ENCODE measurements around the gene MYO1A.
"Not testable (repeated sequence)": the region's sequence is repeated elsewhere in the genome, so short reads cannot be mapped to it uniquely, and the experiment has no call there.

The MYO1A gene

DNA sequence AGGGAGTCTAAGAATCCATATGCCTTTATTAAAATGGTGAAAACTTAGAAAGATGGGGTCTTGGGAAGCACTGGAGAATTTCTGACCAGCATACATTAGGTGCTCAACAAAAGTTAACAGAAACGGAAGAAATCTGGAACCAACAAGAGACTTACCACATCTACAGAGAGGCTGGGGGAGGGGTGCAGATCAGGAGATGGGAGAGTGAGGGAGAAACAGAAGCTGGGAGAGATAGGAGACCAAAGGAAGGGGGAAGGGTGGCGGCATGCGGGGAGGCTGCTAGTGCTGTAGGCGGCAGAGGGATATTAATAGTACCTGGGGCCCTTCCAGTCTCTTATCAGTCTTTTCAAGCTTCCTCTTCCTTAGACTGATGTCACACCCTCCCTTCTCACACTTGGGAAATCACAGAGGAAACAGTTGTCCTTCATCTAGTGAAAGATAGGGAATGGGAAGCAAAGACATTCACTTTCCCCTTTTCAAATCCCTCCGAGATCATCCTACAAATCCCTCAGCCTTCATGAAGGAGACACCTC, 61.7 kb downstream of the MYO1A start:
- DNase-seq (no peak), ATAC-seq (ENCODE audit: insufficient read depth, low read depth) (no peak)
- H3K4me2 ChIP-seq (ENCODE audit: insufficient read depth, low read length), result no peak overlapping the region
- no peak overlapping the region for H2AFZ ChIP-seq (ENCODE audit: low read depth, low read length)
- H3K4me1 ChIP-seq (ENCODE audit: insufficient read depth, low read length), result peaks cover 8% of the 10 kb centered on the region
- H3K9ac ChIP-seq (ENCODE audit: low read depth, low read length), result no peak overlapping the region
- TF ChIP-seq, protein P1, sequence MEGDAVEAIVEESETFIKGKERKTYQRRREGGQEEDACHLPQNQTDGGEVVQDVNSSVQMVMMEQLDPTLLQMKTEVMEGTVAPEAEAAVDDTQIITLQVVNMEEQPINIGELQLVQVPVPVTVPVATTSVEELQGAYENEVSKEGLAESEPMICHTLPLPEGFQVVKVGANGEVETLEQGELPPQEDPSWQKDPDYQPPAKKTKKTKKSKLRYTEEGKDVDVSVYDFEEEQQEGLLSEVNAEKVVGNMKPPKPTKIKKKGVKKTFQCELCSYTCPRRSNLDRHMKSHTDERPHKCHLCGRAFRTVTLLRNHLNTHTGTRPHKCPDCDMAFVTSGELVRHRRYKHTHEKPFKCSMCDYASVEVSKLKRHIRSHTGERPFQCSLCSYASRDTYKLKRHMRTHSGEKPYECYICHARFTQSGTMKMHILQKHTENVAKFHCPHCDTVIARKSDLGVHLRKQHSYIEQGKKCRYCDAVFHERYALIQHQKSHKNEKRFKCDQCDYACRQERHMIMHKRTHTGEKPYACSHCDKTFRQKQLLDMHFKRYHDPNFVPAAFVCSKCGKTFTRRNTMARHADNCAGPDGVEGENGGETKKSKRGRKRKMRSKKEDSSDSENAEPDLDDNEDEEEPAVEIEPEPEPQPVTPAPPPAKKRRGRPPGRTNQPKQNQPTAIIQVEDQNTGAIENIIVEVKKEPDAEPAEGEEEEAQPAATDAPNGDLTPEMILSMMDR (IDR thresholded peaks at IDR 0.05; ENCODE audit: borderline replicate concordance, extremely low read depth, low read length, poor library complexity, severe bottlenecking), result no peak
- TF ChIP-seq EZH2 (IDR thresholded peaks at IDR 0.05; ENCODE audit: borderline replicate concordance, low read depth, low read length, severe bottlenecking), result no peak
- H3K27me3 ChIP-seq (ENCODE audit: insufficient read depth, low read length, poor library complexity), result no peaks in the 10 kb centered on the region
- H3K36me3 ChIP-seq (ENCODE audit: insufficient read depth, low read length), result no peaks in the 10 kb centered on the region
- H3K4me3 ChIP-seq (ENCODE audit: low read depth in 1 of 2, low read length in 2 of 2), result no peak overlapping the region
- no peaks in the 10 kb centered on the region for H3K9me3 ChIP-seq (ENCODE audit: insufficient read depth, low read length, severe bottlenecking)
- no peaks in the 10 kb centered on the region for H3K79me2 ChIP-seq (ENCODE audit: insufficient read depth, low read length)
- no peaks in the 10 kb centered on the region for H4K20me1 ChIP-seq (ENCODE audit: insufficient read depth, low read length)
- H3K27ac ChIP-seq (ENCODE audit: low read length), result no peak overlapping the region

DNA sequence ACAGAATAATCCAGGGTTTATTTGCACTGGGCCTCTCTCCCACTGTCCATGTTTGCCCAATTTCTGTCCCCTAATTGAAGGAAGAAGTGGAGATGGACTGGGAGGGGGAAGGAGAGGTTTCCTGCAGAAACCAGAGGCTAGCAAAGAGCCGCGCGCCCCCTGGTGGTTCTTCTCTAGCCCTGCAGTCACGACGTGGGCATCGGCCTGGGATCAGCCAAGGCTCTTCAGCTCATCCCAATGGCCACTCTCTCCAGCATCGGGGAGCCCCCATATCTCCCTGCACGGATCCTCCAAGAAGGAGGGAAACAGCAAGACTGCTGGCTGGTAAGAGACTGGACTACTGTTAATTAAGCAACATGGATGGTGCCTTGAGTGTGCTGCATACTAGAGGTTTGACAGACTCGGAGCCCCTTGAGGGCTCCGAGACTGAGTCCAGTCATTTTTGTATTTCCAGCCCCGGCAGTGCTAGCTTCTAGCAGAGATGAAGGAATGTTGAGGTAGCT, 62.3 kb downstream of the MYO1A start:
- Histone ChIP-seq H4K20me1 (ENCODE audit: insufficient read depth, low read length) (no peaks in the 10 kb centered on the region), H2AFZ (ENCODE audit: low read depth, low read length) (peak overlapping the region; percentile 67), H3K4me1 (ENCODE audit: insufficient read depth, low read length) (peaks cover 8% of the 10 kb centered on the region), H3K79me2 (ENCODE audit: insufficient read depth, low read length) (no peaks in the 10 kb centered on the region), H3K9me3 (ENCODE audit: insufficient read depth, low read length, severe bottlenecking) (no peaks in the 10 kb centered on the region), H3K4me2 (ENCODE audit: insufficient read depth, low read length) (peak overlapping the region; percentile 49; the same call in 1 of the 2 replicates), H3K36me3 (ENCODE audit: insufficient read depth, low read length) (no peaks in the 10 kb centered on the region), H3K9ac (ENCODE audit: low read depth, low read length) (no peak overlapping the region), H3K27me3 (ENCODE audit: insufficient read depth, low read length, poor library complexity) (no peaks in the 10 kb centered on the region), H3K4me3 (ENCODE audit: low read depth in 1 of 2, low read length in 2 of 2) (peak overlapping the region in 1 of 2 experiments; percentile 19; a peak in 1 of 4 replicates), H3K27ac (ENCODE audit: low read length) (no peak overlapping the region)
- ATAC-seq (ENCODE audit: insufficient read depth, low read depth), result peak; percentile 96
- TF ChIP-seq, protein P1 (IDR thresholded peaks at IDR 0.05; ENCODE audit: borderline replicate concordance, extremely low read depth, low read length, poor library complexity, severe bottlenecking), result peak; percentile 99
- no peak for TF ChIP-seq EZH2 (IDR thresholded peaks at IDR 0.05; ENCODE audit: borderline replicate concordance, low read depth, low read length, severe bottlenecking)
- DNase-seq, result peak; percentile 78

DNA sequence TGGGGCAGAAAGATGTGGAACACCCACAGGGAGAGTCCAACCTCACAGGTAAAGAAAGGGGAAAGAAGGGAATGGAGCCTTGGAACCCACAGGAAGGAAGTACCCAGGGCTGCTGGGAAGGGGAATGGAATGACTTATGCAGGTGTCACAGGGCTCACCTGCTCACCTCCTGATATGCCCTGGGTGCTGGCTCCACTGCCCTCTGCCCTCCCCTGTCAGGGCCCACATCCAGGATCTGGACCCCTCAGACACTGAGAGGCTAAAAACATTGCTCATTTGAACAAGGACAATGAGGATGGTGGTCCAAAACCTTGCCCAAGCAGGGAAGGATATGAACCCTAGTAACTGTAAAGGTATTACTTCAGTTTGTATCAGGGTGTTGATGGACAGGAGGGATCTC, 62.9 kb downstream of the MYO1A start:
- Histone ChIP-seq H3K27ac (ENCODE audit: low read length) (no peak overlapping the region), H3K9me3 (ENCODE audit: insufficient read depth, low read length, severe bottlenecking) (no peaks in the 10 kb centered on the region), H2AFZ (ENCODE audit: low read depth, low read length) (peak overlapping the region; percentile 67), H3K36me3 (ENCODE audit: insufficient read depth, low read length) (no peaks in the 10 kb centered on the region), H3K4me3 (ENCODE audit: low read depth in 1 of 2, low read length in 2 of 2) (peak overlapping the region in 1 of 2 experiments; percentile 19; a peak in 1 of 4 replicates), H3K4me1 (ENCODE audit: insufficient read depth, low read length) (peaks cover 8% of the 10 kb centered on the region), H3K27me3 (ENCODE audit: insufficient read depth, low read length, poor library complexity) (no peaks in the 10 kb centered on the region), H3K9ac (ENCODE audit: low read depth, low read length) (no peak overlapping the region), H3K4me2 (ENCODE audit: insufficient read depth, low read length) (peak overlapping the region; percentile 49; the same call in 1 of the 2 replicates), H3K79me2 (ENCODE audit: insufficient read depth, low read length) (no peaks in the 10 kb centered on the region), H4K20me1 (ENCODE audit: insufficient read depth, low read length) (no peaks in the 10 kb centered on the region)
- ATAC-seq (ENCODE audit: insufficient read depth, low read depth) (no peak), DNase-seq (no peak)
- no peak for TF ChIP-seq EZH2 (IDR thresholded peaks at IDR 0.05; ENCODE audit: borderline replicate concordance, low read depth, low read length, severe bottlenecking)
- TF ChIP-seq, protein P1 (IDR thresholded peaks at IDR 0.05; ENCODE audit: borderline replicate concordance, extremely low read depth, low read length, poor library complexity, severe bottlenecking), result no peak

DNA sequence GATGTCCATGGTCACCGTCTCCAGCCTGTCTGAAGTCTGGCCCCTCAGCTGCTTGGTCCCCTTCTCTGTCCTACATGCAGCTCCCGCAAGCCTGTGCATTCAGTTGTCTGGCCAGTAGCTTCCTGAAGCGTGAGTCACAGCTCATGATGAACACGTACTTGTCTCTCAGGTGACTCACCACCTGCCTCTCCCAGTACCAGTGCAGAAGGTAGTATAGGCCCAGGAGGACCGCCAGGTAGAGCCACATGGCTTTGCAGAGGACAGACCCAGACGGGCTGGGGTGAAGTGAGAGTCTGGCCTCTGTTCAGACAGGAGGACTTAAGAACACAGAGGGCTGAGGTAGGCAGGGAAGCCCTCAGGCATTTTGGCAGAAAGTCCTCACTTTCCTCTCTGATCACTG, 64.2 kb downstream of the MYO1A start:
- H2AFZ ChIP-seq (ENCODE audit: low read depth, low read length); ATAC-seq (ENCODE audit: insufficient read depth, low read depth); H3K79me2 ChIP-seq (ENCODE audit: insufficient read depth, low read length); H3K4me2 ChIP-seq (ENCODE audit: insufficient read depth, low read length); H4K20me1 ChIP-seq (ENCODE audit: insufficient read depth, low read length); H3K9me3 ChIP-seq (ENCODE audit: insufficient read depth, low read length, severe bottlenecking); H3K27me3 ChIP-seq (ENCODE audit: insufficient read depth, low read length, poor library complexity); H3K4me3 ChIP-seq (ENCODE audit: low read depth in 1 of 2, low read length in 2 of 2); DNase-seq; H3K36me3 ChIP-seq (ENCODE audit: insufficient read depth, low read length); H3K27ac ChIP-seq (ENCODE audit: low read length); H3K9ac ChIP-seq (ENCODE audit: low read depth, low read length); H3K4me1 ChIP-seq (ENCODE audit: insufficient read depth, low read length): not testable (repeated sequence)

All from DND-41 (cell line).